SU-DHL-6 (cell line): ENCODE data around the gene POLK.
A peak's percentile ranks its signal among the peaks of the same experiment; 100 is the strongest.

ENCODE experiments used
- H2AFZ ChIP-seq: fragments of 200-600 bp; sonication (generic); 2 replicates; pipeline ENCODE4 v1.6.1; 2014; ENCODE audit warnings: low read depth, mild to moderate bottlenecking, moderate library complexity, mixed read lengths, antibody characterized with exemption, low read length; ENCODE audit not compliant: severe bottlenecking
- H3F3A ChIP-seq: fragments of 200-600 bp; shearing (Covaris generic); 2 replicates; pipeline ENCODE4 v1.6.0; 2016; ENCODE audit warnings: antibody characterized with exemption, mild to moderate bottlenecking; ENCODE audit not compliant: insufficient read depth
- H3K27ac ChIP-seq: fragments of 200-600 bp; sonication (generic); 2 replicates; pipeline ENCODE4 v1.5.1; 2016; ENCODE audit warnings: low read depth, mild to moderate bottlenecking, low read length, moderate library complexity, mixed read lengths
- H3K27me3 ChIP-seq: fragments of 200-600 bp; sonication (generic), shearing (Covaris generic); 2 replicates; pipeline ENCODE4 v1.6.0; 2014; ENCODE audit warnings: mild to moderate bottlenecking, low read length
- H3K36me3 ChIP-seq: fragments of 200-600 bp; sonication (generic); 2 replicates; pipeline ENCODE4 v1.6.1; 2014; ENCODE audit warnings: mild to moderate bottlenecking, low read length, mixed read lengths
- H3K4me2 ChIP-seq: fragments of 300-600, 200-600 bp; shearing (Covaris generic), sonication (generic); 2 replicates; pipeline ENCODE4 v1.6.0; 2014; ENCODE audit warnings: low read length, low read depth, mild to moderate bottlenecking; ENCODE audit not compliant: poor library complexity, severe bottlenecking
- H3K4me3 ChIP-seq: fragments of 200-600 bp; sonication (generic); 2 replicates; pipeline ENCODE4 v1.5.1; 2014; ENCODE audit warnings: antibody characterized with exemption, low read length, mild to moderate bottlenecking, mixed read lengths; ENCODE audit not compliant: insufficient read depth, poor library complexity, severe bottlenecking
- H3K79me2 ChIP-seq: fragments of 200-600 bp; sonication (generic); 2 replicates; pipeline ENCODE4 v1.6.1; 2014; ENCODE audit warnings: mild to moderate bottlenecking, low read length, moderate library complexity; ENCODE audit not compliant: insufficient read depth
- H3K9ac ChIP-seq: fragments of 200-600 bp; sonication (generic); 2 replicates; pipeline ENCODE4 v1.7.0; 2014; ENCODE audit warnings: mild to moderate bottlenecking, low read length
- H3K9me2 ChIP-seq: fragments of 200-600 bp; sonication (generic); replicated peaks from 2 replicates; pipeline ENCODE4 v1.6.1; 2014; ENCODE audit warnings: low read length; ENCODE audit not compliant: insufficient read depth
- H3K9me3 ChIP-seq: fragments of 200-600 bp; sonication (generic); 2 replicates; pipeline ENCODE4 v1.6.1; 2014; ENCODE audit warnings: low read length, mixed read lengths; ENCODE audit not compliant: insufficient read depth
- H4K20me1 ChIP-seq: fragments of 200-600 bp; sonication (generic); 2 replicates; pipeline ENCODE4 v1.6.1; 2014; ENCODE audit warnings: low read depth, mild to moderate bottlenecking, antibody characterized with exemption, low read length, moderate library complexity, mixed read lengths
- CTCF ChIP-seq: fragments of 200-600 bp; sonication (generic); IDR thresholded peaks from one replicate; pipeline ENCODE4 v1.5.1; 2017; ENCODE audit warnings: antibody characterized with exemption, mild to moderate bottlenecking, low read length, moderate library complexity; ENCODE audit not compliant: insufficient read depth, poor library complexity, severe bottlenecking
- EZH2phosphoT487 ChIP-seq: fragments of 200-600 bp; sonication (generic), shearing (Covaris generic); conservative IDR thresholded peaks from 2 replicates; pipeline ENCODE4 v1.6.1; 2018; ENCODE audit warnings: mild to moderate bottlenecking, antibody characterized with exemption, low read length, moderate library complexity, mixed read lengths

Gene POLK

DNA sequence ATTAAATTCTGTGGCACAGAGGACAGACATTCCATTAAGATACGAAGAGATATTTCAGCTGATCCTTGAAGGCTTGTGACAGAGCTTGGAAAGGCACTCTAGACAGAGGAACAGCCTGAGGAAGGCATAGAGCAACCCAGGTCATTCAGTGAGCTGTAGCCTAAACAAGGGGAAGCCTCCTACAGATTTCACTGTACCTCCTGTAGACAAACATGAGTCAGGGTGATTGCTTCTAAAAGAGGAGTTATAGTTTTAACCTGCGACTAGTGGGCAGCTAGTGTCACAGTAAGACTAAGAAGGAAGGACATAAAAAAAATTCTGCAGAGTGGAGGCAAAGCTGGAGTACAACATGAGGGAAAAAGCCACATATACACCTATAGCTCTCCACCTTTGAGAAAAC, 56.0 kb downstream of the POLK start:
- Histone ChIP-seq H4K20me1 (no peaks in the 10 kb centered on the region), H2AFZ (no peak overlapping the region), H3K27ac (no peak overlapping the region), H3F3A (no peaks in the 10 kb centered on the region), H3K79me2 (peaks cover 5% of the 10 kb centered on the region; the same call in 1 of the 2 replicates), H3K4me3 (no peak overlapping the region), H3K9ac (no peak overlapping the region), H3K36me3 (peaks cover 3% of the 10 kb centered on the region; the same call in 1 of the 2 replicates), H3K4me2 (peak overlapping the region; percentile 11), H3K27me3 (no peaks in the 10 kb centered on the region), H3K9me2 (no peaks in the 10 kb centered on the region), H3K9me3 (no peaks in the 10 kb centered on the region)
- no peak for TF ChIP-seq EZH2phosphoT487
- no peak for TF ChIP-seq CTCF

DNA sequence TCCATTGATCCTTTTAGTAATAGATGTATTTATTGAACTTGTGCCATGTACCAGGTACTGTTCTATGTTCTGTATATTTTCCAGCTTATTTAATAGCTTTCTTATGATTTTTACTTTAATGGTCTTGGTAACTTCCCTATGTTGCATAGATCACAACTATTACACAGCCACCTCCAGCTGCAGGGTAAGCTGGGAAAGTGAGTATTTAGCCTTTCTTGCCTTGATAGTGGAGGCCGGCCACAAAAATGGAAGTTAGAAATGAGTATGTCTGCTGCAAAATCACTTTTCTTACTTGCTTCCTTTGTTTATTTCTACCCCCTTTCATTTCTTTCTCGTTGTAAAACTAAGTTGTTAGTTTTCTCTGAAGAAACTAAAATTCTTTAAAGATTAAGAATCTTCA, 56.5 kb downstream of the POLK start:
- H3K36me3 ChIP-seq: peaks cover 3% of the 10 kb centered on the region; the same call in 1 of the 2 replicates
- H3K9me3 ChIP-seq: no peaks in the 10 kb centered on the region
- H3K27ac ChIP-seq: no peak overlapping the region
- no peak overlapping the region for H3K9ac ChIP-seq
- H3F3A ChIP-seq: no peaks in the 10 kb centered on the region
- no peak overlapping the region for H2AFZ ChIP-seq
- peak overlapping the region; percentile 0 for H3K4me2 ChIP-seq
- H3K9me2 ChIP-seq: no peaks in the 10 kb centered on the region
- H3K79me2 ChIP-seq: peaks cover 5% of the 10 kb centered on the region; the same call in 1 of the 2 replicates
- TF ChIP-seq EZH2phosphoT487 (no peak), CTCF (no peak)
- H4K20me1 ChIP-seq: no peaks in the 10 kb centered on the region
- no peaks in the 10 kb centered on the region for H3K27me3 ChIP-seq
- H3K4me3 ChIP-seq: no peak overlapping the region

GRCh38 chr5:75571547-75571946, 59.9 kb downstream of the POLK start:
- no peaks in the 10 kb centered on the region for H3K9me3 ChIP-seq
- H4K20me1 ChIP-seq: no peaks in the 10 kb centered on the region
- peaks cover 10% of the 10 kb centered on the region; the same call in 1 of the 2 replicates for H3F3A ChIP-seq
- no peak overlapping the region for H3K4me3 ChIP-seq
- no peaks in the 10 kb centered on the region for H3K27me3 ChIP-seq
- no peaks in the 10 kb centered on the region for H3K9me2 ChIP-seq
- H3K4me2 ChIP-seq: peak overlapping the region; percentile 29
- H3K79me2 ChIP-seq: peaks cover 5% of the 10 kb centered on the region; the same call in 1 of the 2 replicates
- H3K9ac ChIP-seq: no peak overlapping the region
- TF ChIP-seq EZH2phosphoT487 (no peak), CTCF (no peak)
- H3K27ac ChIP-seq: no peak overlapping the region; the same call in 1 of the 2 replicates
- H3K36me3 ChIP-seq: peaks cover 3% of the 10 kb centered on the region; the same call in 1 of the 2 replicates
- H2AFZ ChIP-seq: no peak overlapping the region
